HG02623 (cell line): ENCODE results near the gene HOXD12.

Experiments
- ATAC-seq: cut with Tn5 transposase; IDR thresholded peaks from one replicate; pipeline ENCODE4 v1.9.1; 2021; ENCODE audit warnings: moderate library complexity; ENCODE audit not compliant: unreplicated experiment

Gene HOXD12

GRCh38 chr2:176092270-176093144 lies 7.1 kb upstream of the HOXD12 start, which contains the start of gene HOXD13:
Gene HOXD13 (plus strand): TSS chr2:176092721. CDS start chr2:176092891, 170 bp downstream.
- ATAC-seq: no peak

GRCh38 chr2:176093145-176093897 lies 6.3 kb upstream of the HOXD12 start:
- no peak for ATAC-seq

GRCh38 chr2:176093898-176094249 lies 5.7 kb upstream of the HOXD12 start:
- ATAC-seq: no peak

GRCh38 chr2:176094349-176094748 lies 5.2 kb upstream of the HOXD12 start:
- ATAC-seq: no peak

- no peak for ATAC-seq
Measured at GRCh38 chr2:176095421-176095820, 4.2 kb upstream of the HOXD12 start.

GRCh38 chr2:176096243-176096985 lies 3.2 kb upstream of the HOXD12 start:
- ATAC-seq: no peak

GRCh38 chr2:176096986-176097819 lies 2.4 kb upstream of the HOXD12 start:
- peak; percentile 79 for ATAC-seq

GRCh38 chr2:176097820-176098365 lies 1.7 kb upstream of the HOXD12 start:
- ATAC-seq: no peak

GRCh38 chr2:176098366-176099158 lies 1.0 kb upstream of the HOXD12 start:
- ATAC-seq: no peak

GRCh38 chr2:176099159-176099727 lies 352 bp upstream of the HOXD12 start:
- no peak for ATAC-seq

GRCh38 chr2:176100547-176101140 lies 1.0 kb downstream of the HOXD12 start:
- ATAC-seq: no peak

- no peak for ATAC-seq
Measured at GRCh38 chr2:176101216-176101830, 1.7 kb downstream of the HOXD12 start.

- no peak for ATAC-seq
Measured at GRCh38 chr2:176101842-176102241, 2.2 kb downstream of the HOXD12 start.

GRCh38 chr2:176102309-176102866 lies 2.8 kb downstream of the HOXD12 start:
- ATAC-seq: no peak

- no peak for ATAC-seq
Measured at GRCh38 chr2:176103194-176103593, 3.6 kb downstream of the HOXD12 start.

- ATAC-seq: no peak
Measured at GRCh38 chr2:176103742-176104315, 4.2 kb downstream of the HOXD12 start.

GRCh38 chr2:176104316-176105077 lies 4.9 kb downstream of the HOXD12 start:
- ATAC-seq: no peak
